Lower lobe of right lung (tissue), 2 donors: ENCODE measurements around the gene ESRRA. TPM values are rescaled to one million over a fixed set of nuclear protein-coding genes. Genes with fewer than 3 reads are reported as not detected.
"Not testable (repeated sequence)": the region's sequence is repeated elsewhere in the genome, so short reads cannot be mapped to it uniquely, and the experiment has no call there.

Experiments used
- ATAC-seq, 2 donors: fragments of 200-7000 bp; cut with Tn5 transposase; one replicate each; pipeline ENCODE4 v1.9.1; 2020 to 2022; ENCODE audit warnings: mild to moderate bottlenecking in 2 of 2, moderate library complexity in 2 of 2
- DNase-seq: peaks from one replicate; pipeline ENCODE4 v3.0.0-alpha.2; 2020
- H3K27ac ChIP-seq: fragments of 200-600 bp; one replicate; pipeline ENCODE4 v1.8.0; 2022
- H3K27me3 ChIP-seq: fragments of 200-600 bp; one replicate; pipeline ENCODE4 v1.8.0; 2022; ENCODE audit warnings: low read depth
- H3K36me3 ChIP-seq: fragments of 200-600 bp; one replicate; pipeline ENCODE4 v1.8.0; 2022; ENCODE audit warnings: mild to moderate bottlenecking
- H3K4me1 ChIP-seq: fragments of 200-600 bp; one replicate; pipeline ENCODE4 v1.8.0; 2022
- H3K4me3 ChIP-seq: fragments of 200-600 bp; one replicate; pipeline ENCODE4 v1.8.0; 2022; ENCODE audit warnings: mild to moderate bottlenecking
- H3K9me3 ChIP-seq: fragments of 200-600 bp; one replicate; pipeline ENCODE4 v1.8.0; 2022
- intact Hi-C: fragments of 100-400 bp; cut with DNase I; formaldehyde crosslinking; loops from one replicate; pipeline ENCODE4 v1.11.0; 2022
- total RNA-seq: library from RNA; stranded (reverse); fragmentation: NEBNext Ultra II Directional; extraction: Animal tissue kit (Norgen Biotek cat#: 25700); gene quantifications from one replicate; pipeline ENCODE4 v1.2.1, GENCODE V29; 2021
- TF ChIP-seq, protein P1 (sequence below): fragments of 200-600 bp; IDR thresholded peaks from one replicate; pipeline ENCODE4 v1.8.0; 2022; ENCODE audit warnings: antibody characterized with exemption, mild to moderate bottlenecking
- donor health status: DM: no; HTN: yes; CAD: no; lungs with severe emphysema.

ESRRA gene
- total RNA-seq, 1 donor from 2014 or later = 47.9 TPM

DNA sequence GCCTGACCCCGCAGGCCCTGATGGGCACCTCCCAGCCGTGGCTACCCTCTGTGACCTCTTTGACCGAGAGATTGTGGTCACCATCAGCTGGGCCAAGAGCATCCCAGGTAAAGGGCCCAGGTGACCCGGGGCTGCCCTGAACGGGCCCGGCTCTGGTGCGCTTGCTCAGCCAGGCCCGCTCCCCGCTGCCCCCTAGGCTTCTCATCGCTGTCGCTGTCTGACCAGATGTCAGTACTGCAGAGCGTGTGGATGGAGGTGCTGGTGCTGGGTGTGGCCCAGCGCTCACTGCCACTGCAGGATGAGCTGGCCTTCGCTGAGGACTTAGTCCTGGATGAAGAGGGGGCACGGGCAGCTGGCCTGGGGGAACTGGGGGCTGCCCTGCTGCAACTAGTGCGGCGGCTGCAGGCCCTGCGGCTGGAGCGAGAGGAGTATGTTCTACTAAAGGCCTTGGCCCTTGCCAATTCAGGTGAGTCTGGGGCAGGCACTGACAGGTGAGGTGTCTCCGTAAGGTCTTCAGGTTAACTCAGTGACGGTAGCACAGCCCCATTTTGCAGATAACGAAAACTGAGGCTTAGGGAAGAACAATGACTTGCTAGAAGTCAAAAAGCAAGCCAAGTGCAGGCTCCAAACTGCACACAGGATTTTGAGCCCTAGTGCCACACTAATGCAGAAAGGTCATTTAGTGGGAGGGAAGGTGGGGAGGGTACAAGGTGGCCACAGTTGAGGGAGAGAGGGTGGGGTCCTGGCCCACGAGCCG is 9.7 kb downstream of the ESRRA start:
- Histone ChIP-seq H3K4me1 (peaks cover 22% of the 10 kb centered on the region), H3K9me3 (no peaks in the 10 kb centered on the region), H3K27ac (no peak overlapping the region), H3K36me3 (peaks cover 28% of the 10 kb centered on the region), H3K4me3 (no peak overlapping the region), H3K27me3 (no peaks in the 10 kb centered on the region)
- TF ChIP-seq, protein P1, sequence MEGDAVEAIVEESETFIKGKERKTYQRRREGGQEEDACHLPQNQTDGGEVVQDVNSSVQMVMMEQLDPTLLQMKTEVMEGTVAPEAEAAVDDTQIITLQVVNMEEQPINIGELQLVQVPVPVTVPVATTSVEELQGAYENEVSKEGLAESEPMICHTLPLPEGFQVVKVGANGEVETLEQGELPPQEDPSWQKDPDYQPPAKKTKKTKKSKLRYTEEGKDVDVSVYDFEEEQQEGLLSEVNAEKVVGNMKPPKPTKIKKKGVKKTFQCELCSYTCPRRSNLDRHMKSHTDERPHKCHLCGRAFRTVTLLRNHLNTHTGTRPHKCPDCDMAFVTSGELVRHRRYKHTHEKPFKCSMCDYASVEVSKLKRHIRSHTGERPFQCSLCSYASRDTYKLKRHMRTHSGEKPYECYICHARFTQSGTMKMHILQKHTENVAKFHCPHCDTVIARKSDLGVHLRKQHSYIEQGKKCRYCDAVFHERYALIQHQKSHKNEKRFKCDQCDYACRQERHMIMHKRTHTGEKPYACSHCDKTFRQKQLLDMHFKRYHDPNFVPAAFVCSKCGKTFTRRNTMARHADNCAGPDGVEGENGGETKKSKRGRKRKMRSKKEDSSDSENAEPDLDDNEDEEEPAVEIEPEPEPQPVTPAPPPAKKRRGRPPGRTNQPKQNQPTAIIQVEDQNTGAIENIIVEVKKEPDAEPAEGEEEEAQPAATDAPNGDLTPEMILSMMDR = no peak
- DNase-seq = no peak
- intact Hi-C loops = no loop called here
- no peak for ATAC-seq

DNA sequence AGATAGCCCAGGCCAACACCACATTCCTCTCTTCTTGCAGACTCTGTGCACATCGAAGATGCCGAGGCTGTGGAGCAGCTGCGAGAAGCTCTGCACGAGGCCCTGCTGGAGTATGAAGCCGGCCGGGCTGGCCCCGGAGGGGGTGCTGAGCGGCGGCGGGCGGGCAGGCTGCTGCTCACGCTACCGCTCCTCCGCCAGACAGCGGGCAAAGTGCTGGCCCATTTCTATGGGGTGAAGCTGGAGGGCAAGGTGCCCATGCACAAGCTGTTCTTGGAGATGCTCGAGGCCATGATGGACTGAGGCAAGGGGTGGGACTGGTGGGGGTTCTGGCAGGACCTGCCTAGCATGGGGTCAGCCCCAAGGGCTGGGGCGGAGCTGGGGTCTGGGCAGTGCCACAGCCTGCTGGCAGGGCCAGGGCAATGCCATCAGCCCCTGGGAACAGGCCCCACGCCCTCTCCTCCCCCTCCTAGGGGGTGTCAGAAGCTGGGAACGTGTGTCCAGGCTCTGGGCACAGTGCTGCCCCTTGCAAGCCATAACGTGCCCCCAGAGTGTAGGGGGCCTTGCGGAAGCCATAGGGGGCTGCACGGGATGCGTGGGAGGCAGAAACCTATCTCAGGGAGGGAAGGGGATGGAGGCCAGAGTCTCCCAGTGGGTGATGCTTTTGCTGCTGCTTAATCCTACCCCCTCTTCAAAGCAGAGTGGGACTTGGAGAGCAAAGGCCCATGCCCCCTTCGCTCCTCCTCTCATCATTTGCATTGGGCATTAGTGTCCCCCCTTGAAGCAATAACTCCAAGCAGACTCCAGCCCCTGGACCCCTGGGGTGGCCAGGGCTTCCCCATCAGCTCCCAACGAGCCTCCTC is 10.6 kb downstream of the ESRRA start:
- ATAC-seq, DNase-seq, intact Hi-C loops, H3K9me3 ChIP-seq, H3K27me3 ChIP-seq: not testable (repeated sequence)
- Histone ChIP-seq H3K4me1 (peaks cover 22% of the 10 kb centered on the region), H3K27ac (peak overlapping the region; percentile 100), H3K4me3 (peak overlapping the region; percentile 92), H3K36me3 (peaks cover 33% of the 10 kb centered on the region)

- TF ChIP-seq, protein P1 = no peak
- peaks cover 36% of the 10 kb centered on the region for H3K36me3 ChIP-seq
- ATAC-seq (no peak), DNase-seq (no peak)
- H3K4me3 ChIP-seq = peak overlapping the region; percentile 92
- H3K4me1 ChIP-seq = peaks cover 22% of the 10 kb centered on the region
- intact Hi-C loops = no loop called here
- no peaks in the 10 kb centered on the region for H3K27me3 ChIP-seq
- H3K27ac ChIP-seq = peak overlapping the region; percentile 100
- no peaks in the 10 kb centered on the region for H3K9me3 ChIP-seq
Observed at GRCh38 chr11:64316672-64317324, 11.5 kb downstream of the ESRRA start.

DNA sequence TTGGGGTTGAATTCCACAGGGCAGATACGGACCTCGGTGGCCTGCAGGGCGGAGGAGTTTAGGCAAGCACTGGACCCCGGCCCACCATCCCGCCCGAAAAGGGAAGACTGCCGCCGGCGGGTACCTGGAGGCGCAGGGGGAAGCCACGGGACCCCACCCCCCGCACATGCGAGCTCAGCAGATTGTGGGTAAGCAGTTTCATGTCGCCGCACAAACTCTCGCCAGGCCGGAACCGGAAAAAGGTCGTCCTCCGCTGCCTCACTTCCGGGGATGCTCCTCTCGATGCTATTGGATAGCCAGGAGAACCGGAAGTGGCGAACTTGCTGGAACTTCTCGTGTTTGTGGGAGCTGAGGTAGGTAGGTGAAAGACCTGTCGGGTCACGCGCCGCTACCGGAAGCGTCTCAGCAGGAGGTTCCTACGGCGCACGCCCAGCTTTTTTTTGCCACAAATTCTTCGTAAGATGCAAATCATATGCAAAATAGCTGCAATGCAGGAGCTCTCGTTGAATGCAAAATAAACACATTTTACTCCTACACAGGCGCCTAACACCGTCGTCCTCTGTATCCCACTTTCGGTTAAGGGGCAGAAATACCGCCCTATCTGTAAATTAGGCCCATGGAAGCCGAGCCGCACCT is 12.1 kb downstream of the ESRRA start, which contains the start of gene TRMT112:
TSS of gene TRMT112 (minus strand) at position 235 of the 636 bp plus-strand sequence. CDS start at position 202, 33 bp downstream.
- Histone ChIP-seq H3K4me3 (peak within 1 kb of the TSS; percentile 92), H3K9me3 (no peaks in the 10 kb centered on the region), H3K27ac (peak within 1 kb of the TSS; percentile 100), H3K4me1 (peaks cover 27% of the 10 kb centered on the region), H3K27me3 (no peaks in the 10 kb centered on the region), H3K36me3 (peaks cover 41% of the 10 kb centered on the region)
- intact Hi-C loops = no loop called here
- TF ChIP-seq, protein P1 = no peak
- ATAC-seq = peak; percentile 89
- peak; percentile 98 for DNase-seq

GRCh38 chr11:64317961-64318765 is 12.8 kb downstream of the ESRRA start, which contains the start of gene PRDX5:
Gene PRDX5 (plus strand): TSS chr11:64318121. CDS start chr11:64318216, 95 bp downstream.
- TF ChIP-seq, protein P1 = peak; percentile 52
- Histone ChIP-seq H3K4me1 (peaks cover 31% of the 10 kb centered on the region), H3K27me3 (no peaks in the 10 kb centered on the region), H3K4me3 (peak within 1 kb of the TSS; percentile 92), H3K9me3 (no peaks in the 10 kb centered on the region), H3K36me3 (peaks cover 45% of the 10 kb centered on the region), H3K27ac (peak within 1 kb of the TSS; percentile 100)
- intact Hi-C loops = no loop called here
- DNase-seq (peak; percentile 98), ATAC-seq (peak; percentile 91 to 94)
